ENCODE measurements around the gene SDC1. TPM values are rescaled to one million over a fixed set of nuclear protein-coding genes. Genes with fewer than 3 reads are reported as not detected.
"Not testable (repeated sequence)": the region's sequence is repeated elsewhere in the genome, so short reads cannot be mapped to it uniquely, and the experiment has no call there.

Gene SDC1
- total RNA-seq, 1 experiment from 2014 or later = 26.5 TPM

- in situ Hi-C loops (cut with HindIII; ENCODE audit: low pct_unique_long_range_greater_than_20kb, low sequenced_read_pairs) = no loop called here
Measured at GRCh38 chr2:20205915-20206524, 18.9 kb downstream of the SDC1 start.

DNA sequence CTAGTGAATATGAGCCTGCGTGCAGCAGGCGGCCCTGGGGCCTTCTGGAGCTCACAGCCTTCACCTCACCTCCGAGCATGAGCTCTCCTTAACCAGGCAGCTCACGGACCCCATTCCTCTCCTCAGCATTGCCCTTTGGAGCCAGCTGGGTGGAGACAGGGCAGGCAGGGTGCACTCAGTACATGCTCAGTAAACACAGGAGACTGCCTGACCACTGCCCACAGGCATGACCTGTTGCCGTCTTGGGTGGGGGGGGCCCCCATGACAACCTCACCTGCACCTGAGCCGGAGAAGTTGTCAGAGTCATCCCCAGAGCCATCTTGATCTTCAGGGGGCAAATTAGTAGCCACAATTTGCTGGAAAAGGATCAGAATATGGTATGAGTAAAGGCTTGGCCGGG, 19.9 kb downstream of the SDC1 start:
- in situ Hi-C loops (cut with HindIII; ENCODE audit: low pct_unique_long_range_greater_than_20kb, low sequenced_read_pairs) = no loop called here
- DNase-seq (ENCODE audit: low read depth, low spot score) = no peak

More at GRCh38 chr2:20205915-20206524, 18.9 kb downstream of the SDC1 start:
- no peak for DNase-seq (ENCODE audit: low read depth, low spot score)

GRCh38 chr2:20203521-20204225, 21.3 kb downstream of the SDC1 start:
- in situ Hi-C loops (cut with HindIII; ENCODE audit: low pct_unique_long_range_greater_than_20kb, low sequenced_read_pairs) = no loop called here
- no peak for DNase-seq (ENCODE audit: low read depth, low spot score)

- no peak for DNase-seq (ENCODE audit: low read depth, low spot score)
- in situ Hi-C loops (cut with HindIII; ENCODE audit: low pct_unique_long_range_greater_than_20kb, low sequenced_read_pairs) = no loop called here
Measured at GRCh38 chr2:20203072-20203471, 21.9 kb downstream of the SDC1 start.

DNA sequence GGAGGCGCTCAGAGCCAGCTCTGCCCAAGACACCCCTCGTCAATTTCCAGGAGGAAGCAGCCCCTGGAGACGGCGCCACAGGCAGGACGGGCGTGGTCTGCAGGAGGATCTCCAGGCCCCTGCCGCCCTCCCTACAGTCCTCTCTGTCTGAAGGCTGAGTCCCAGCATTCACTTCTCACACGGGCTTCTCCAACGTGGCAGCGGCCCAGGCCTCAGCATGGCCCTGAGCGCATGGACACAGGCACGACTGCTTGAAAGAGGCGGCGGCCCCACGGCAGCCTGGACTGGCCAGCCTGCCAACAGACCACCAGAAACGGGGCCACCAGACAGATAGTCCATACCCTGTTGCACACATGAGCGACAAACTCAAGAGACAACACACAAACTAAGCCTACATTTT, 23.3 kb downstream of the SDC1 start:
- in situ Hi-C loops (cut with HindIII; ENCODE audit: low pct_unique_long_range_greater_than_20kb, low sequenced_read_pairs) = no loop called here

DNA sequence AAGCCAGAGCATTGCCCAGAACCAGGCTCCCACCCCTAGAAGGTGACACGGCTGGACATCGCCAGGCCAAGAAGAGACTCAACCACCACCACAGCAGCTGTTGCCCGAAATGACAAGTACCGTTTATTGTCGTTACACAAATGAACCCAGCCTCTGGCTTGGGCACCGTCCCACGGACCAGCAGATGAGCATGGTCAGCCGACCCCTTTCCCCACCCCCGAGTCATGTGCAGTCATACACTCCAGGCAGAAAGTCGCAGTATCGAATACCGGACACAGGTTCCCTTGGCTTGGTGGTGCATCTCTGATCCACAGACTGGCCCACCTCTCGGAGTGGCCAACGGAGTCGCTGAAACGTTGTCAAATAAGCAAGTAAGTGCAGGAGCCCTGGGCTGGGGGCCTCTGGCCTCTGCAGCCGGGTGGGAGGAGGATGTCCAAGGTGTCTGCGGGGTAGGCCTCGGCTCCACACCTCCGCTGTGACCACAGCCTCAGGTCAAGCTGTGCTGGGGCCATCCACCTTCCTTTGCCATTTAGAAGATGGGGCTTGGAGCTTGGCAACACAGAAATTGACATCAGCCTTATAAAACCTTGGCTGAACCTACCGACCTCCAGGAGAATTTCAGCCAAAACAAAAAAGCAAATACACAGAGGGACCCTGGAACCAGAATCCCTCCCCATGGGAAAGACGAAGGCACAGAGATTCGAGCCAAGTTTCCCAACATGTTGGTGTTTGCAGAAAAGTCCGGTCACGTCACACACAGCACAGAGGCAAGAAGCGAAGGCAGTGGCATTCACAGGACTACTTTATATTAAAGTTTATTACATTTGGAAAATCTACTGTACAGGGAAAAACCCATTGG, 24.0 kb downstream of the SDC1 start:
- no peak for DNase-seq (ENCODE audit: low read depth, low spot score)
- in situ Hi-C loops (cut with HindIII; ENCODE audit: low pct_unique_long_range_greater_than_20kb, low sequenced_read_pairs) = no loop called here

More for the DNA sequence above, 23.3 kb downstream of the SDC1 start:
- no peak for DNase-seq (ENCODE audit: low read depth, low spot score)

- in situ Hi-C loops (cut with HindIII; ENCODE audit: low pct_unique_long_range_greater_than_20kb, low sequenced_read_pairs) = no loop called here
- DNase-seq (ENCODE audit: low read depth, low spot score) = no peak
Measured at GRCh38 chr2:20199633-20200270, 25.2 kb downstream of the SDC1 start.

GRCh38 chr2:20198796-20199632, 25.9 kb downstream of the SDC1 start:
- no peak for DNase-seq (ENCODE audit: low read depth, low spot score)
- in situ Hi-C loops (cut with HindIII; ENCODE audit: low pct_unique_long_range_greater_than_20kb, low sequenced_read_pairs) = no loop called here

GRCh38 chr2:20198001-20198400, 26.9 kb downstream of the SDC1 start:
- DNase-seq (ENCODE audit: low read depth, low spot score) = no peak
- in situ Hi-C loops (cut with HindIII; ENCODE audit: low pct_unique_long_range_greater_than_20kb, low sequenced_read_pairs) = no loop called here

- in situ Hi-C loops (cut with HindIII; ENCODE audit: low pct_unique_long_range_greater_than_20kb, low sequenced_read_pairs) = no loop called here
- no peak for DNase-seq (ENCODE audit: low read depth, low spot score)
Measured at GRCh38 chr2:20197192-20197591, 27.7 kb downstream of the SDC1 start.

GRCh38 chr2:20196657-20197161, 28.2 kb downstream of the SDC1 start:
- no peak for DNase-seq (ENCODE audit: low read depth, low spot score)
- in situ Hi-C loops (cut with HindIII; ENCODE audit: low pct_unique_long_range_greater_than_20kb, low sequenced_read_pairs) = no loop called here

- no peak for DNase-seq (ENCODE audit: low read depth, low spot score)
- in situ Hi-C loops (cut with HindIII; ENCODE audit: low pct_unique_long_range_greater_than_20kb, low sequenced_read_pairs) = no loop called here
Measured at GRCh38 chr2:20196053-20196656, 28.8 kb downstream of the SDC1 start.

GRCh38 chr2:20195431-20196033, 29.4 kb downstream of the SDC1 start:
- DNase-seq (ENCODE audit: low read depth, low spot score) = no peak
- in situ Hi-C loops (cut with HindIII; ENCODE audit: low pct_unique_long_range_greater_than_20kb, low sequenced_read_pairs) = no loop called here

DNA sequence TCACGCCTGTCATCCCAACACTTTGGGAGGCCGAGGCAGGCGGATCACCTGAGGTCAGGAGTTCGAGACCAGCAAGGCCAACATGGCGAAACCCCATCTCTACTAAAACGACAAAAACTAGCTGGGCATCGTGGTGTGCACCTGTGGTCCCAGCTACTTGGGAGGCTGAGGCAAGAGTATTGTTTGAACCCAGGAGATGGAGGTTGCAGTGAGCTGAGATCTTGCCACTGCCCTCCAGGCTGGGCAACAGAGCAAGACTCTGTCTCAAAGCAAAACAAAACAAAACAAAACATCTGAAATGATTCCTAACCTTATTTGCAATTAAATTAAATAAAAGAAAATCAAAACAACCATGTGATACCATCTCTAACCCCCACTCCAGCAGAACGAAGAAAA, 29.9 kb downstream of the SDC1 start:
- in situ Hi-C loops (cut with HindIII; ENCODE audit: low pct_unique_long_range_greater_than_20kb, low sequenced_read_pairs); DNase-seq (ENCODE audit: low read depth, low spot score): not testable (repeated sequence)

DNA sequence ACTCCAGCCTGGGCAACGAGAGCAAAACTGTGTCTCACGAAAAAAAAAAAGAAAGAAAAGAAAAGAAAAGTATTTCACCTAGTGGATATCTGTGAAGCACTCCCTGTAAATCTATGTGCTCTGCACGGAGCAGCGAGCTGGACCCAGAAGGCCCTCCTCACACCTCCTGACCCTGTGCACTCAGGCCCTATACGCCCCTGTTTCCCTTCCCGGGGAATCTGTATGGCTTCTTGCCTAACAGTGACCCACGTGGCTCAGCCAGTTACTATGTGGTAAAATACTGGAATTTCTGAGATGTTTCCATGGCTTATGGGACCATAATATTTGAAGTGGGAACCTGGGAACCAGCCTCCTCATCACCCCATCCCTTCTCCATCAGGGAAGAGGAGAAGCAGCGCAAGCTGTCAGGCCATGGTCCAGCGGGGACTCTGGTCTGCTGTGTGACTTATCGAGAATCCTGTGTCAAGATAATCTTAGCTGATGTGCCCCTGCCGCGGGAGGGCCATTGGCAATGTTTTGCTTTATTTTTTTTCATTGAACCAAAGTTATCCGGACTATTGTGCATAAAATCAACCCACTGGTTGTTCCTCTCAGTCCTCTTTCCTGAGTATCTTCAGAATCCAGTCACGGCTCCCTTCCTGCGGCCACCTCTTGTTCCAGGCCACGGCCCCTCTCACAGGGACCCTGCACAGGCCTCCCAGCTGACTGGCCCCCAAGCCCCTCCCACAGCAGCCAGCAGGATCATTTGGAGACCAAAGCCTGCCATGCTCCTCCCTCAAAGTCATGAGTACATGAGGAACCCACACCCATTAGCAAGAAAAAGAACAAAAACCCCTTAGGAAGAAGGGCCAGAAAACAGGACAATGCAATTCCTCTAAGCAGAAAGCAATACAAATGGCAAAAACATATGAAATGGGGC, 30.6 kb downstream of the SDC1 start:
- DNase-seq (ENCODE audit: low read depth, low spot score) = no peak
- in situ Hi-C loops (cut with HindIII; ENCODE audit: low pct_unique_long_range_greater_than_20kb, low sequenced_read_pairs) = no loop called here
